H9 (cell line): Measurements from ENCODE around the gene IMMP2L. TPM values are rescaled to one million over a fixed set of nuclear protein-coding genes. Genes with fewer than 3 reads are reported as not detected.

Experiments used
- DNase-seq: peaks from one replicate; pipeline ENCODE4 v3.0.0-alpha.2; 2017
- H2AFZ ChIP-seq: one replicate; pipeline ENCODE4 v1.6.1; 2013; ENCODE audit warnings: mild to moderate bottlenecking, low read length, control low read depth, moderate library complexity
- H2AK5ac ChIP-seq: 2 replicates; pipeline ENCODE4 v1.6.1; 2013; ENCODE audit warnings: low read length, control low read depth, mixed read lengths; ENCODE audit not compliant: insufficient read length
- H2BK120ac ChIP-seq: one replicate; pipeline ENCODE4 v1.6.1; 2013; ENCODE audit warnings: low read depth, mild to moderate bottlenecking, low read length, control low read depth, inconsistent platforms; ENCODE audit not compliant: poor library complexity, severe bottlenecking
- H2BK12ac ChIP-seq: 2 replicates; pipeline ENCODE4 v1.6.1; 2013; ENCODE audit warnings: low read length, control low read depth, mixed read lengths, low read depth; ENCODE audit not compliant: insufficient read length
- H2BK15ac ChIP-seq: 2 replicates; pipeline ENCODE4 v1.6.1; 2013; ENCODE audit warnings: low read depth, low read length, control low read depth
- H2BK20ac ChIP-seq: one replicate; pipeline ENCODE4 v1.6.1; 2013; ENCODE audit warnings: low read depth, mild to moderate bottlenecking, low read length, control low read depth, inconsistent platforms; ENCODE audit not compliant: poor library complexity, severe bottlenecking
- H2BK5ac ChIP-seq: 2 replicates; pipeline ENCODE4 v1.6.1; 2013; ENCODE audit warnings: low read length, control low read depth, mixed read lengths; ENCODE audit not compliant: insufficient read length
- H3K14ac ChIP-seq: 2 replicates; pipeline ENCODE4 v1.6.1; 2013; ENCODE audit warnings: low read length, control low read depth; ENCODE audit not compliant: insufficient read depth
- H3K18ac ChIP-seq: 2 replicates; pipeline ENCODE4 v1.6.1; 2013; ENCODE audit warnings: low read depth, mild to moderate bottlenecking, mixed read lengths, low read length, control low read depth; ENCODE audit not compliant: insufficient read length
- H3K23ac ChIP-seq: 2 replicates; pipeline ENCODE4 v1.6.1; 2013; ENCODE audit warnings: low read length, control low read depth, mixed read lengths, low read depth; ENCODE audit not compliant: insufficient read length
- H3K23me2 ChIP-seq: 2 replicates; pipeline ENCODE4 v1.6.1; 2013; ENCODE audit warnings: low read depth, mild to moderate bottlenecking, mixed read lengths, low read length, control low read depth; ENCODE audit not compliant: insufficient read length, poor library complexity, severe bottlenecking
- H3K27ac ChIP-seq: 2 replicates; pipeline ENCODE4 v1.5.1; 2013; ENCODE audit warnings: low read length, control low read depth, mixed read lengths, low read depth; ENCODE audit not compliant: insufficient read length
- H3K27me3 ChIP-seq: 2 replicates; pipeline ENCODE4 v1.6.1; 2013; ENCODE audit warnings: low read length, control low read depth, inconsistent platforms; ENCODE audit not compliant: insufficient read depth
- H3K4ac ChIP-seq: 2 replicates; pipeline ENCODE4 v1.6.1; 2013; ENCODE audit warnings: low read depth, mild to moderate bottlenecking, control low read depth, inconsistent platforms, low read length, moderate library complexity
- H3K4me1 ChIP-seq: 2 replicates; pipeline ENCODE4 v1.6.1; 2013; ENCODE audit warnings: low read length, control low read depth, inconsistent platforms; ENCODE audit not compliant: insufficient read depth
- H3K4me2 ChIP-seq: 2 replicates; pipeline ENCODE4 v1.6.1; 2013; ENCODE audit warnings: low read length, control low read depth, mixed read lengths; ENCODE audit not compliant: insufficient read length, insufficient read depth
- H3K56ac ChIP-seq: 2 replicates; pipeline ENCODE4 v1.6.1; 2013; ENCODE audit warnings: low read depth, mild to moderate bottlenecking, mixed read lengths, low read length, control low read depth; ENCODE audit not compliant: insufficient read length
- H3K79me1 ChIP-seq: 2 replicates; pipeline ENCODE4 v1.6.1; 2013; ENCODE audit warnings: low read depth, mild to moderate bottlenecking, moderate library complexity, low read length, control low read depth, inconsistent platforms; ENCODE audit not compliant: insufficient read depth, poor library complexity, severe bottlenecking
- H3K79me2 ChIP-seq: 2 replicates; pipeline ENCODE4 v1.6.1; 2013; ENCODE audit warnings: low read length, control low read depth, inconsistent platforms; ENCODE audit not compliant: insufficient read depth
- H3K9ac ChIP-seq: 2 replicates; pipeline ENCODE4 v1.6.1; 2013; ENCODE audit warnings: low read length, control low read depth, mixed read lengths; ENCODE audit not compliant: insufficient read length; ENCODE audit errors: extremely low read depth
- H3K9me3 ChIP-seq: one replicate; pipeline ENCODE4 v1.6.1; 2013; ENCODE audit warnings: low read depth, low read length, inconsistent platforms; ENCODE audit not compliant: control insufficient read depth
- H3T11ph ChIP-seq: one replicate; pipeline ENCODE4 v1.6.1; 2013; ENCODE audit warnings: mild to moderate bottlenecking, low read length, control low read depth, inconsistent platforms
- H4K20me1 ChIP-seq: one replicate; pipeline ENCODE4 v1.6.1; 2013; ENCODE audit not compliant: control insufficient read depth, insufficient read length, insufficient read depth
- H4K5ac ChIP-seq: 2 replicates; pipeline ENCODE4 v1.6.1; 2013; ENCODE audit warnings: low read depth, mild to moderate bottlenecking, mixed read lengths, low read length, control low read depth; ENCODE audit not compliant: insufficient read length
- H4K8ac ChIP-seq: replicated peaks from 2 replicates; pipeline ENCODE4 v1.6.1; 2013; ENCODE audit warnings: low read length, control low read depth, mixed read lengths, low read depth; ENCODE audit not compliant: insufficient read length
- H4K91ac ChIP-seq: 2 replicates; pipeline ENCODE4 v1.6.1; 2013; ENCODE audit warnings: low read depth, mild to moderate bottlenecking, moderate library complexity, mixed read lengths, low read length, control low read depth; ENCODE audit not compliant: insufficient read length
- H3K27ac Mint-ChIP-seq, 3 experiments: 2 replicates in 2 of 3; 3 replicates in 1 of 3; pipeline ENCODE4 v1.8.0; 2020 to 2021; ENCODE audit warnings: mixed read lengths in 3 of 3, mild to moderate bottlenecking in 1 of 3, moderate library complexity in 1 of 3
- H3K27me3 Mint-ChIP-seq: 2 replicates; pipeline ENCODE4 v1.8.0; 2021; ENCODE audit warnings: low read depth, mild to moderate bottlenecking, moderate library complexity, mixed read lengths
- H3K36me3 Mint-ChIP-seq, 3 experiments: 2 replicates in 2 of 3; 3 replicates in 1 of 3; pipeline ENCODE4 v1.8.0; 2020 to 2021; ENCODE audit warnings: low read depth in 3 of 3, mixed read lengths in 3 of 3; ENCODE audit not compliant: insufficient read depth in 1 of 3
- H3K4me1 Mint-ChIP-seq, 2 experiments: 2 replicates each; pipeline ENCODE4 v1.8.0; 2020; ENCODE audit warnings: mixed read lengths in 2 of 2
- H3K4me3 Mint-ChIP-seq, 2 experiments: 2 replicates in 1 of 2; 3 replicates in 1 of 2; pipeline ENCODE4 v1.8.0; 2020 to 2021; ENCODE audit warnings: mild to moderate bottlenecking in 2 of 2, mixed read lengths in 2 of 2, moderate library complexity in 1 of 2
- H3K9me3 Mint-ChIP-seq, 2 experiments: 2 replicates in 1 of 2; 3 replicates in 1 of 2; pipeline ENCODE4 v1.8.0; 2020; ENCODE audit warnings: mild to moderate bottlenecking in 2 of 2, mixed read lengths in 2 of 2, moderate library complexity in 1 of 2
- WGBS: extraction: QIAGEN DNeasy Blood & Tissue Kit; methylation state at CpG from one replicate; pipeline ENCODE4 v1.1.7; 2013; ENCODE audit warnings: missing lambda C conversion rate, low lambda C conversion rate, mixed read lengths; ENCODE audit not compliant: insufficient read length; ENCODE audit errors: extremely low coverage; 5-methylcytosine and 5-hydroxymethylcytosine counted together
- total RNA-seq: library from RNA; stranded (reverse); gene quantifications from 2 replicates; pipeline ENCODE4 v1.2.1, GENCODE V29; 2021
- TF ChIP-seq, protein P1 (sequence below): fragments of 200-600 bp; sonication (generic); conservative IDR thresholded peaks from 3 replicates; pipeline ENCODE4 v1.8.0; 2021; ENCODE audit warnings: antibody characterized with exemption, mild to moderate bottlenecking

IMMP2L gene
- total RNA-seq, 1 experiment from 2014 or later = 14.7 TPM

- Mint-ChIP-seq H3K9me3 (peaks cover 15 to 23% of the 10 kb centered on the region in 2 experiments), H3K4me3 (no peak overlapping the region), H3K4me1 (peaks cover 11 to 19% of the 10 kb centered on the region in 2 experiments), H3K27ac (no peak overlapping the region; a peak in 1 of 7 replicates), H3K27me3 (no peaks in the 10 kb centered on the region), H3K36me3 (peaks cover 8 to 25% (median 9%) of the 10 kb centered on the region in 3 experiments; a peak in 6 of 7 replicates)
- TF ChIP-seq, protein P1, sequence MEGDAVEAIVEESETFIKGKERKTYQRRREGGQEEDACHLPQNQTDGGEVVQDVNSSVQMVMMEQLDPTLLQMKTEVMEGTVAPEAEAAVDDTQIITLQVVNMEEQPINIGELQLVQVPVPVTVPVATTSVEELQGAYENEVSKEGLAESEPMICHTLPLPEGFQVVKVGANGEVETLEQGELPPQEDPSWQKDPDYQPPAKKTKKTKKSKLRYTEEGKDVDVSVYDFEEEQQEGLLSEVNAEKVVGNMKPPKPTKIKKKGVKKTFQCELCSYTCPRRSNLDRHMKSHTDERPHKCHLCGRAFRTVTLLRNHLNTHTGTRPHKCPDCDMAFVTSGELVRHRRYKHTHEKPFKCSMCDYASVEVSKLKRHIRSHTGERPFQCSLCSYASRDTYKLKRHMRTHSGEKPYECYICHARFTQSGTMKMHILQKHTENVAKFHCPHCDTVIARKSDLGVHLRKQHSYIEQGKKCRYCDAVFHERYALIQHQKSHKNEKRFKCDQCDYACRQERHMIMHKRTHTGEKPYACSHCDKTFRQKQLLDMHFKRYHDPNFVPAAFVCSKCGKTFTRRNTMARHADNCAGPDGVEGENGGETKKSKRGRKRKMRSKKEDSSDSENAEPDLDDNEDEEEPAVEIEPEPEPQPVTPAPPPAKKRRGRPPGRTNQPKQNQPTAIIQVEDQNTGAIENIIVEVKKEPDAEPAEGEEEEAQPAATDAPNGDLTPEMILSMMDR = no peak
- no peak overlapping the region for H2AFZ ChIP-seq
- no peaks in the 10 kb centered on the region for H3K23me2 ChIP-seq
- no peak overlapping the region for H4K8ac ChIP-seq
- no peak overlapping the region for H2BK20ac ChIP-seq
- H3K4me1 ChIP-seq = no peaks in the 10 kb centered on the region
- no peaks in the 10 kb centered on the region for H4K20me1 ChIP-seq
- no CpG with 5 or more reads among the region's 1 CpG for WGBS
- H4K91ac ChIP-seq = no peak overlapping the region
- no peak overlapping the region for H3K27ac ChIP-seq
- no peak overlapping the region for H3T11ph ChIP-seq
- no peak overlapping the region for H3K9ac ChIP-seq
- H3K18ac ChIP-seq = no peak overlapping the region
- H3K79me2 ChIP-seq = no peaks in the 10 kb centered on the region
- H2AK5ac ChIP-seq = no peak overlapping the region
- H3K56ac ChIP-seq = no peak overlapping the region
- no peak for DNase-seq
- no peak overlapping the region for H4K5ac ChIP-seq
- H3K9me3 ChIP-seq = no peaks in the 10 kb centered on the region
- no peak overlapping the region for H2BK120ac ChIP-seq
- no peak overlapping the region for H3K14ac ChIP-seq
- H3K27me3 ChIP-seq = no peaks in the 10 kb centered on the region
- no peak overlapping the region for H3K23ac ChIP-seq
- no peak overlapping the region for H3K4ac ChIP-seq
- H3K4me2 ChIP-seq = no peak overlapping the region
- no peak overlapping the region for H2BK12ac ChIP-seq
- no peak overlapping the region for H2BK5ac ChIP-seq
- no peaks in the 10 kb centered on the region for H3K79me1 ChIP-seq
- no peak overlapping the region for H2BK15ac ChIP-seq
Observed at GRCh38 chr7:111595780-111596179, 33.5 kb upstream of the IMMP2L start.
